ENCODE data around the gene ASIC1. TPM values are rescaled to one million over a fixed set of nuclear protein-coding genes. Genes with fewer than 3 reads are reported as not detected.
A peak's percentile ranks its signal among the peaks of the same experiment; 100 is the strongest.
"Not testable (repeated sequence)": the region's sequence is repeated elsewhere in the genome, so short reads cannot be mapped to it uniquely, and the experiment has no call there.

ASIC1 gene
- total RNA-seq, 1 experiment from 2014 or later: 2.7 TPM

GRCh38 chr12:50083301-50083700, 25.9 kb downstream of the ASIC1 start:
- no peak for DNase-seq (ENCODE audit: low spot score)
- POLR2A ChIA-PET (ENCODE audit: low non-redundant PET): no interaction called here
- CTCF ChIA-PET: interaction anchor here (2.8 kb wide), 1 partner anchor 27 kb away, joined by 19 read pairs; the partner anchor contains the start of gene COX14
- no peaks in the 10 kb centered on the region for H3K27me3 ChIP-seq (replicated peaks; ENCODE audit: insufficient read depth, low read depth, low read length, poor library complexity)
- H3K9me3 ChIP-seq (ENCODE audit: low read depth, low read length, poor library complexity, severe bottlenecking): no peaks in the 10 kb centered on the region
- peaks cover 14% of the 10 kb centered on the region for H3K36me3 ChIP-seq (ENCODE audit: insufficient read depth, low read length, poor library complexity, severe bottlenecking)
- no peak overlapping the region for H3K4me3 ChIP-seq (ENCODE audit: low read depth, low read length, poor library complexity, severe bottlenecking)
- H3K27ac ChIP-seq (ENCODE audit: low read depth, low read length, poor library complexity, severe bottlenecking): no peak overlapping the region
- peaks cover 5% of the 10 kb centered on the region for H3K4me1 ChIP-seq (ENCODE audit: insufficient read depth, low read length, poor library complexity, severe bottlenecking)
- TF ChIP-seq EZH2 (IDR thresholded peaks at IDR 0.05; ENCODE audit: borderline replicate concordance, low read depth, low read length, poor library complexity, severe bottlenecking) (no peak), CTCF (conservative IDR thresholded peaks at IDR 0.05; ENCODE audit: low read depth, low read length) (no peak)
- intact Hi-C loops (cut with micrococcal nuclease; ENCODE audit: unreplicated experiment): no loop called here
- BruUV-seq (replicated peaks): no TSS peak

- BruUV-seq (replicated peaks); H3K27me3 ChIP-seq (replicated peaks; ENCODE audit: insufficient read depth, low read depth, low read length, poor library complexity); DNase-seq (ENCODE audit: low spot score); H3K4me1 ChIP-seq (ENCODE audit: insufficient read depth, low read length, poor library complexity, severe bottlenecking); H3K9me3 ChIP-seq (ENCODE audit: low read depth, low read length, poor library complexity, severe bottlenecking): not testable (repeated sequence)
- POLR2A ChIA-PET (ENCODE audit: low non-redundant PET): interaction anchor here (0.6 to 0.7 kb wide), 8 partner anchors 18 to 664 kb away, joined by 3 to 19 read pairs (median 6); partner anchors contain the start of gene GPD1
- H3K4me3 ChIP-seq (ENCODE audit: low read depth, low read length, poor library complexity, severe bottlenecking): peak overlapping the region; percentile 76
- H3K27ac ChIP-seq (ENCODE audit: low read depth, low read length, poor library complexity, severe bottlenecking): peak overlapping the region; percentile 90
- intact Hi-C loops (cut with micrococcal nuclease; ENCODE audit: unreplicated experiment): loop anchor here (2.0 kb wide), 1 partner anchor 82 kb away; the partner anchor contains the start of gene CERS5
- peaks cover 25% of the 10 kb centered on the region for H3K36me3 ChIP-seq (ENCODE audit: insufficient read depth, low read length, poor library complexity, severe bottlenecking)
- CTCF ChIA-PET: interaction anchor here (0.5 to 2.8 kb wide), 14 partner anchors 10 to 230 kb away, joined by 3 to 19 read pairs (median 4); partner anchors contain the start of genes COX14 and GPD1
Measured at GRCh38 chr12:50084409-50084774, 27.0 kb downstream of the ASIC1 start.

- peak; percentile 98 for DNase-seq (ENCODE audit: low spot score)
- TF ChIP-seq EZH2 (IDR thresholded peaks at IDR 0.05; ENCODE audit: borderline replicate concordance, low read depth, low read length, poor library complexity, severe bottlenecking) (no peak), CTCF (conservative IDR thresholded peaks at IDR 0.05; ENCODE audit: low read depth, low read length) (peak; percentile 91)
- H3K36me3 ChIP-seq (ENCODE audit: insufficient read depth, low read length, poor library complexity, severe bottlenecking): peaks cover 31% of the 10 kb centered on the region
- intact Hi-C loops (cut with micrococcal nuclease; ENCODE audit: unreplicated experiment): loop anchor here (2.0 kb wide), 1 partner anchor 82 kb away; the partner anchor contains the start of gene CERS5
- ChIA-PET POLR2A (ENCODE audit: low non-redundant PET) (interaction anchor here (0.6 to 0.7 kb wide), 10 partner anchors 17 to 664 kb away, joined by 3 to 19 read pairs (median 6); partner anchors contain the start of gene GPD1), CTCF (interaction anchor here (0.5 to 2.8 kb wide), 15 partner anchors 10 to 230 kb away, joined by 3 to 19 read pairs (median 4); partner anchors contain the start of genes COX14 and GPD1)
- H3K9me3 ChIP-seq (ENCODE audit: low read depth, low read length, poor library complexity, severe bottlenecking): no peaks in the 10 kb centered on the region
- H3K27ac ChIP-seq (ENCODE audit: low read depth, low read length, poor library complexity, severe bottlenecking): peak within 1 kb of the TSS; percentile 90
- peaks cover 5% of the 10 kb centered on the region for H3K4me1 ChIP-seq (ENCODE audit: insufficient read depth, low read length, poor library complexity, severe bottlenecking)
- H3K4me3 ChIP-seq (ENCODE audit: low read depth, low read length, poor library complexity, severe bottlenecking): peak within 1 kb of the TSS; percentile 76
- BruUV-seq (replicated peaks): TSS peak; percentile 99
- no peaks in the 10 kb centered on the region for H3K27me3 ChIP-seq (replicated peaks; ENCODE audit: insufficient read depth, low read depth, low read length, poor library complexity)
Measured at GRCh38 chr12:50084775-50085614, 27.6 kb downstream of the ASIC1 start, which contains the start of gene SMARCD1. SMARCD1 (plus strand) TSS chr12:50085342; CDS start chr12:50085370, 28 bp downstream.
